Right lobe of liver (tissue), 6 donors: ENCODE data around the gene FKBP15. TPM values are rescaled to one million over a fixed set of nuclear protein-coding genes. Genes with fewer than 3 reads are reported as not detected.
A peak's percentile ranks its signal among the peaks of the same experiment; 100 is the strongest.

Experiments used
- ATAC-seq, 4 donors: fragments of 200-7000 bp; cut with Tn5 transposase; one replicate each; pipeline ENCODE4 v1.9.1; 2020; ENCODE audit warnings: mild to moderate bottlenecking in 4 of 4, moderate library complexity in 4 of 4
- DNase-seq, 3 donors: peaks; one replicate each; pipeline ENCODE4 v3.0.0-alpha.2; 2020
- H3K27ac ChIP-seq, 3 donors: fragments of 200-600 bp; one replicate each; pipeline ENCODE4 v1.8.0; 2022
- H3K27me3 ChIP-seq, 2 donors: fragments of 200-600 bp; one replicate each; pipeline ENCODE4 v1.8.0; 2022
- H3K36me3 ChIP-seq, 4 donors: fragments of 200-600 bp; sonication (generic) in 1 of 4; one replicate each; pipeline versions ENCODE4 v1.5.1 to v1.8.0; 2017 to 2022; ENCODE audit warnings: control low read depth in 1 of 4
- H3K4me1 ChIP-seq, 4 donors: fragments of 200-600 bp; sonication (generic) in 1 of 4; one replicate each; pipeline versions ENCODE4 v1.5.1 to v1.8.0; 2017 to 2022; ENCODE audit warnings: control low read depth in 1 of 4
- H3K4me3 ChIP-seq, 3 donors: fragments of 200-600 bp; one replicate each; pipeline ENCODE4 v1.8.0; 2022
- H3K9me3 ChIP-seq, 4 donors: fragments of 200-600 bp; sonication (generic) in 1 of 4; one replicate each; pipeline versions ENCODE4 v1.5.1 to v1.8.0; 2017 to 2022; ENCODE audit warnings: control low read depth in 1 of 4
- POLR2A ChIP-seq: fragments of 450-650 bp; IDR thresholded peaks from one replicate; pipeline ENCODE4 v1.6.1; 2017; ENCODE audit warnings: antibody characterized with exemption, mild to moderate bottlenecking
- WGBS: methylation state at CpG from one replicate; pipeline ENCODE4 v1.1.6; 2018; ENCODE audit warnings: low coverage, low lambda C conversion rate; ENCODE audit not compliant: insufficient coverage; ENCODE audit errors: missing lambda C conversion rate; 5-methylcytosine and 5-hydroxymethylcytosine counted together
- intact Hi-C, 2 donors: fragments of 100-400 bp; cut with DNase I; formaldehyde crosslinking; loops; one replicate each; pipeline versions ENCODE4 v1.11.2 to v1.14.1; 2022
- total RNA-seq, 6 experiments: library from RNA; depleted of rRNA in 2 of 6; stranded (reverse); fragments of >200 nt in 2 of 6; fragmentation: NEBNext Ultra II Directional in 3 of 6; extraction: Animal tissue kit (Norgen Biotek cat#: 25700) in 3 of 6; gene quantifications; one replicate each; pipeline versions ENCODE4 v1.1.0 to v1.2.4, GENCODE V29; 2016 to 2023
- TF ChIP-seq, protein P1 (sequence below), 4 donors: fragments of 200-600 bp in 3 of 4; fragments of 450-650 bp in 1 of 4; IDR thresholded peaks; one replicate each; pipeline versions ENCODE4 v1.5.1 to v1.8.0; 2016 to 2022; ENCODE audit warnings: antibody characterized with exemption in 4 of 4, mild to moderate bottlenecking in 2 of 4
- donor health status: DM: no; HTN: yes; CAD: no.
- donor health status: DM: no; HTN: no; CAD: no.
- donor health status: DM: no; HTN: no; CAD: no.
- donor health status: DM: no; HTN: yes; CAD: no.
- donor health status: DM: no; HTN: yes; CAD: no.

FKBP15 gene
- total RNA-seq, 6 experiments from 2014 or later, result 11.1 to 17.2 (median 12.8) TPM

DNA sequence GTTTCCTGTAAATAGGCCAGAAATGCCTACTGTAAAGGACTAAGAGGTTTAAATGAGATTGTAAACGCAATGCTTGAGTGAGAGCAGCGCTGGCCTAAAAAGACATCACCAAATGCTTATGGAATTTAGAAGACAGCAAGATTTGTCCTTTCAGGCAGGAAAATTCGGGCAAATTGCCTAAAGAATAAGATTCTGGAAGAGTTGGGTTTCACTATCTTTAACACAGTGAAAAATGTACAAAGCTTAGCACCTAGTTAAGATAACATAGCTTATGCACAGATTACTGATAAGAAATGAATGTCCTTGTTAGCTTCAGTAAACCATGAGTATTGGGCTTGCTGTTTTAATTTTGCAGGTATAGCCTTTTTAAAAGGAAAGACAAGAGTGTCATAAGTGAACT, 4.7 kb downstream of the FKBP15 start:
- no peaks in the 10 kb centered on the region for H3K9me3 ChIP-seq
- DNase-seq, result no peak
- H3K4me3 ChIP-seq, result no peak overlapping the region
- 76% methylated on average over 3 of the region's 3 CpGs for WGBS
- no peak for ATAC-seq
- no peak overlapping the region for H3K27ac ChIP-seq
- H3K27me3 ChIP-seq, result no peaks in the 10 kb centered on the region
- intact Hi-C loops, result no loop called here
- peaks cover 0 to 11% (median 0%) of the 10 kb centered on the region in 4 donors for H3K4me1 ChIP-seq
- H3K36me3 ChIP-seq, result no peaks in the 10 kb centered on the region
- TF ChIP-seq, protein P1, sequence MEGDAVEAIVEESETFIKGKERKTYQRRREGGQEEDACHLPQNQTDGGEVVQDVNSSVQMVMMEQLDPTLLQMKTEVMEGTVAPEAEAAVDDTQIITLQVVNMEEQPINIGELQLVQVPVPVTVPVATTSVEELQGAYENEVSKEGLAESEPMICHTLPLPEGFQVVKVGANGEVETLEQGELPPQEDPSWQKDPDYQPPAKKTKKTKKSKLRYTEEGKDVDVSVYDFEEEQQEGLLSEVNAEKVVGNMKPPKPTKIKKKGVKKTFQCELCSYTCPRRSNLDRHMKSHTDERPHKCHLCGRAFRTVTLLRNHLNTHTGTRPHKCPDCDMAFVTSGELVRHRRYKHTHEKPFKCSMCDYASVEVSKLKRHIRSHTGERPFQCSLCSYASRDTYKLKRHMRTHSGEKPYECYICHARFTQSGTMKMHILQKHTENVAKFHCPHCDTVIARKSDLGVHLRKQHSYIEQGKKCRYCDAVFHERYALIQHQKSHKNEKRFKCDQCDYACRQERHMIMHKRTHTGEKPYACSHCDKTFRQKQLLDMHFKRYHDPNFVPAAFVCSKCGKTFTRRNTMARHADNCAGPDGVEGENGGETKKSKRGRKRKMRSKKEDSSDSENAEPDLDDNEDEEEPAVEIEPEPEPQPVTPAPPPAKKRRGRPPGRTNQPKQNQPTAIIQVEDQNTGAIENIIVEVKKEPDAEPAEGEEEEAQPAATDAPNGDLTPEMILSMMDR (IDR thresholded peaks at IDR 0.05), result no peak
- no peak for TF ChIP-seq POLR2A

DNA sequence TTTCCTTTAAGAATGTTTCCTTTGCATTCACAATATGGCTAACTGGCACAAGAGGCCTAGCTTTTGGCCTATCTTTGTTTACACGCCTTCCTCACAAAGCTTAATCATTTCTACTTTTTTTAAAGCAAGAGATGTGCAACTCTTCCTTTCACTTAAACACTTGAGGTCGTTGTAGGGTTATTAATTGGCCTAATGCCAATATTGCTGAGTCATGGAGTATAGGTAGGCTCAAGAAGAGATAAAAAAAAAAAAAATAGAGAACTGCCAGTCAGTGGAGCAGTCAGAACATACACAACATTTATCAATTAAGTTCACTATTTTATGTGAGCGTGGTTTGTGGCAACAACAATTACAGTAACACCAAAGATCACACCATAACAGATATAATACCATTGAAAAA, 5.9 kb downstream of the FKBP15 start:
- Histone ChIP-seq H3K4me1 (peaks cover 0 to 17% (median 0%) of the 10 kb centered on the region in 4 donors), H3K27me3 (no peaks in the 10 kb centered on the region), H3K4me3 (no peak overlapping the region), H3K27ac (peak overlapping the region in 1 of 3 donors; percentile 13), H3K36me3 (no peaks in the 10 kb centered on the region), H3K9me3 (no peaks in the 10 kb centered on the region)
- no peak for DNase-seq
- WGBS, result 63% methylated on average over 3 of the region's 3 CpGs
- intact Hi-C loops, result no loop called here
- no peak for TF ChIP-seq POLR2A
- TF ChIP-seq, protein P1 (IDR thresholded peaks at IDR 0.05), result no peak
- peak in 3 of 4 donors; percentile 29 to 42 (median 31) for ATAC-seq

DNA sequence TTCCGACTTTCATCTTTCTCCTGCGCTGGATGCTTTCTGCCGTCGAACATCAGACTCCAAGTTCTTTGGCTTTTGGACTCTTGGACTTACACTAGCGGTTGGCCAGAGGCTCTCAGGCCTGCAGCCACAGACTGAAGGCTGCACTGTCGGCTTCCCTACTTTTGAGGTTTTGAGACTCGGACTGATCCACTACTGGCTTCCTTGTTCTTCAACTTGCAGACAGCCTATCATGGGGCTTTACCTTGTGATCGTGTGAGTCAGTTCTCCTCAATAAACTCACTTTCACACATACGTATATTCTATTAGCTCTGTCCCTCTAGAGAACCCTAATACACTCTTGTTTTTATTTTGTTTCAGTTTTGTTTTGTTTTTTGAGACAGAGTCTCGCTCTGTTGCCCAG, 10.3 kb downstream of the FKBP15 start:
- DNase-seq (no peak), ATAC-seq (peak in 3 of 4 donors; percentile 29 to 56 (median 53))
- Histone ChIP-seq H3K27ac (peak overlapping the region in 2 of 3 donors; percentile 2 to 9), H3K27me3 (no peaks in the 10 kb centered on the region), H3K4me3 (no peak overlapping the region), H3K4me1 (peaks cover 0 to 10% (median 0%) of the 10 kb centered on the region in 4 donors), H3K9me3 (no peaks in the 10 kb centered on the region), H3K36me3 (peaks cover 0 to 15% (median 2%) of the 10 kb centered on the region in 4 donors)
- intact Hi-C loops, result no loop called here
- WGBS, result 45% methylated on average over 9 of the region's 10 CpGs
- peak; percentile 32 for TF ChIP-seq POLR2A
- TF ChIP-seq, protein P1 (IDR thresholded peaks at IDR 0.05), result no peak

DNA sequence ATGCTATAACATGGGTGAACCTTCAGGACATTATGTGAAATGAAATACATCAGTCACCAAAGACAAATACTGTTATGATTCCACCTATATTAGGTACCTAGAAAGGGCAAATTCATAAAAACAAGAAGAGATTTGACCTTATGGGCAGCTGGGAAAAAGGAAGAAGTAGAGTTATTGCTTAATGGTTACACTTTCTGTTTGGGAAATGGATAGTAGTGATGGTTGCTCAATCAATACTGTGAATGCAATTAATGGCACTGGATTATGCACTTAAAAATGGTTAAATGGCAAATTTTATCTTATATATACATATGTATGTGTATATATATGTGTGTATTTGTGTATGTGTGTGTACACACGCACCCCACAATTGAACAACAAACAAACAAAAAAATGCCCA, 15.2 kb downstream of the FKBP15 start:
- no peak overlapping the region for H3K4me3 ChIP-seq
- H3K9me3 ChIP-seq, result no peaks in the 10 kb centered on the region
- H3K27ac ChIP-seq, result no peak overlapping the region
- ATAC-seq (peak in 3 of 4 donors; percentile 35 to 58 (median 42)), DNase-seq (no peak)
- TF ChIP-seq, protein P1 (IDR thresholded peaks at IDR 0.05), result no peak
- TF ChIP-seq POLR2A, result no peak
- peaks cover 0 to 42% (median 2%) of the 10 kb centered on the region in 4 donors for H3K36me3 ChIP-seq
- 70% methylated on average over 1 of the region's 1 CpG for WGBS
- intact Hi-C loops, result no loop called here
- H3K4me1 ChIP-seq, result peaks cover 0 to 4% (median 0%) of the 10 kb centered on the region in 4 donors
- no peaks in the 10 kb centered on the region for H3K27me3 ChIP-seq
